Neutrophil (primary cell): Measurements from ENCODE around the gene MTMR2.

Experiments used
- H3K27ac ChIP-seq: fragments of 200-600 bp; sonication (generic); 2 replicates; pipeline ENCODE4 v1.5.1; 2016; ENCODE audit warnings: mild to moderate bottlenecking, moderate library complexity
- H3K27me3 ChIP-seq: fragments of 200-600 bp; sonication (generic); 2 replicates; pipeline ENCODE4 v1.6.0; 2016; ENCODE audit warnings: mild to moderate bottlenecking
- H3K36me3 ChIP-seq: fragments of 200-600 bp; sonication (generic); 2 replicates; pipeline ENCODE4 v1.5.1; 2017
- H3K4me1 ChIP-seq, 2 experiments: fragments of 200-600 bp in 1 of 2; sonication (generic) in 1 of 2; 1 replicate in 1 of 2; 2 replicates in 1 of 2; pipeline versions ENCODE4 v1.5.1 to v1.6.1; 2013 to 2016; ENCODE audit warnings: low read depth in 1 of 2, low read length in 1 of 2, mild to moderate bottlenecking in 1 of 2, moderate library complexity in 1 of 2; ENCODE audit not compliant: control insufficient read depth in 1 of 2, insufficient read depth in 1 of 2
- H3K4me3 ChIP-seq, 2 experiments: fragments of 200-600 bp in 1 of 2; sonication (generic) in 1 of 2; 1 replicate in 1 of 2; 2 replicates in 1 of 2; pipeline ENCODE4 v1.5.1; 2013 to 2016; ENCODE audit warnings: low read depth in 1 of 2, low read length in 1 of 2, mild to moderate bottlenecking in 1 of 2, moderate library complexity in 1 of 2
- H3K9me3 ChIP-seq: fragments of 200-600 bp; sonication (generic); 2 replicates; pipeline ENCODE4 v1.5.1; 2016
- CTCF ChIP-seq: fragments of 200-600 bp; sonication (generic); IDR thresholded peaks from 2 replicates; pipeline ENCODE4 v1.5.1; 2016; ENCODE audit warnings: antibody characterized with exemption

MTMR2 gene

DNA sequence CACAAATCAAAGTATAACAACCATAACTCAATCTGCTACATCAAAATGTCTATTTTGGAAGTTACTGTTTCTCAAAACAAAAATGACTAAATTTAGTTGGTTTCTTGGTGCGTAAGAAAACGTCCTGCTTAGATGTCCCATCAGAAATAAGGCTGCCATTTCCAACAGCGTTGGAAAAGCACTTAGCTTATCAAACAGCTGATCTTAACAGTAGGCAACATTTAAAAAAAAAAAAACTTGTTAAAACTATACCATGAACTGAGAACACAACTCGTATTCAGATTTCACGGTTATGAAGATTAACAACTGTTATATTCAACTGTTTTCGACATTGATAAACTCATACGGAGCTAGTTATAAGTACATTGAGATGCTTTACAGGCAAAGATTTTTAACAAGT lies 131.2 kb downstream of the MTMR2 start:
- Histone ChIP-seq H3K27ac (no peak overlapping the region), H3K4me1 (peaks cover 19 to 26% of the 10 kb centered on the region in 2 experiments), H3K9me3 (no peaks in the 10 kb centered on the region), H3K4me3 (no peak overlapping the region), H3K27me3 (no peaks in the 10 kb centered on the region), H3K36me3 (peaks cover 2% of the 10 kb centered on the region)
- no peak for TF ChIP-seq CTCF

- Histone ChIP-seq H3K36me3 (peaks cover 7% of the 10 kb centered on the region), H3K4me1 (peaks cover 19 to 26% of the 10 kb centered on the region in 2 experiments), H3K9me3 (no peaks in the 10 kb centered on the region), H3K4me3 (no peak overlapping the region), H3K27me3 (no peaks in the 10 kb centered on the region), H3K27ac (no peak overlapping the region)
- TF ChIP-seq CTCF: no peak
These were observed 131.7 kb downstream of the MTMR2 start for GRCh38 chr11:95792200-95792599.

- H3K4me3 ChIP-seq: peak overlapping the region in 1 of 2 experiments; percentile 94
- H3K27ac ChIP-seq: no peak overlapping the region
- no peak for TF ChIP-seq CTCF
- no peaks in the 10 kb centered on the region for H3K9me3 ChIP-seq
- H3K4me1 ChIP-seq: peaks cover 19 to 26% of the 10 kb centered on the region in 2 experiments
- no peaks in the 10 kb centered on the region for H3K27me3 ChIP-seq
- peaks cover 13% of the 10 kb centered on the region for H3K36me3 ChIP-seq
These were observed 132.2 kb downstream of the MTMR2 start for GRCh38 chr11:95791709-95792033.

DNA sequence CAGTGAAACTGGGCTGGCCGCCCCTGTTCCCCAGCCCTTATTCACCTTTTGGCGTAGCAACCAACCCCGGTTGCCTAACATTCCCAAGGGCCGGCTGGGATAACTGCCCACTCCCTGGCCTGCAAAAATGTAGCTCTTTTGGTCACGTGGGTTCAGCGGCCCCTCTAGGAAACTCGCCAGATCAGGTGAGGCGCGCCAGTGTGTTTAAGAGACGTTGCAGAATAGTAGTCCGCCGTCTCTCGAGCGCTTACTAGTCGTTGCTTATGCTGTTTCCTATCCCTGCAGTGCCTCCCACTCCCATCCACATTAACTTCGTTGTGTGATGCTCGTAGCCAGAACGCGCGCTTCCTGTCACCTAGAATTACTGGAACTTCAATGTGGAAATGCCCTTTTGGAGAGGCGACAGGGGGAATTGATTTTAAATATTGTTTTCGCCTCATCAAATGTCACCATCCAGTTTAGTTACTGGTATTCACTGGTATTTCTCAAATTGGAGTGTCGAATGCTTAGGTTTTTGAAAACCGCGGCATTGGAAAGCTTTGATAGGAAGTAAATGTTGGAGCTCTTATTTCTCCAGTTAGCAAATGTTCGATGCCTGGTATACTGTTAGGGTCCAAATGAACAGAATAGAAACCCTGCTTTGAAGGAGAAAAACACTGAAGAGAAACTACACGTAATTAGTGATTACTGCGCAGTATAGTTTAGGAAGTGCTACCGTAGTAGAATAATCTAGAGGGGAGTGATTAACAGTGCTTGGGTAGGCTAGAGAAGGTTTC lies 132.8 kb downstream of the MTMR2 start:
- Histone ChIP-seq H3K4me1 (peaks cover 19 to 26% of the 10 kb centered on the region in 2 experiments), H3K27ac (peak overlapping the region; percentile 100), H3K4me3 (peak overlapping the region; percentile 85 to 94), H3K36me3 (peaks cover 18% of the 10 kb centered on the region), H3K9me3 (no peaks in the 10 kb centered on the region), H3K27me3 (no peaks in the 10 kb centered on the region)
- TF ChIP-seq CTCF: no peak

DNA sequence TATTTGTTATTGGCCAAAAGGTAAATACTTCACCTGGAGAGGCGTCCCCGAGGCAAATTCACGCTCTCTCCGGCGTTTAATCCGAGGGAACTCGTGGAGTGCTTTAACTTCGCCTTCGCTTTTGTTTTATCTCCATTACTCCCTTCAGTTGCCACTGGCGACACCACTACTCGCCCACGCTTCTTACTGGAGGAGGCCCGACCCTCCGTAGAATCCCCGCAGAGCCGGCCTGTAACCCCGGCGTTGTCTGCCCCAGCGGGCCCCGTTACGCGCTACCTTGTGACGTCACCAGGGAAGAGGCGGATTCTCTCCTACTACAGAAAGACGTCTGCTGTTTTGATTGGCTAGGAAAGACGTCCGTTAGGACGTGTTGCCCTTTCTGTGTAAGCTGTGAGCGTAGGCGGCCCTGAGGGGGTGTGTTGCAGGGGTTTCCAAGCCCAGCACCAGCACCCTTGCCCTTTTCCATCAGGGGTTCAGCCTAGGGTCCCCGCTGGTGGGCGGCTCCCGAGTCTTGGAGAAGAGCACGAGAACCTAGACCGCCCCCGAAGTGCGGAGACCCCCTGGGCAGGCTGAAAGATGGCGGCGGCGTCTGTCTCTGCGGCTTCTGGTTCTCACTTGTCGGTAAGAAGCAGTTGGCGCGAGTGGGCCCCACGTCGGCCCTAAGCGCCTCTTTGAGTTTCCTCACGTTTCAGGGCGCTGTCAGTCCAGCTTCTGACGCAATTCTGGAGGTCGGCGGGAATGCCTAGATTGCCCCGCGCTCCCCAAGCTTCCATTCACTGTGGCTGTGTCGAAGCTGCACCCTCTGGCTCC lies 133.6 kb downstream of the MTMR2 start, which contains the start of gene CEP57:
CEP57 (plus strand) TSS at position 376 of the 810 bp plus-strand sequence; CDS start at position 577, 201 bp downstream.
- TF ChIP-seq CTCF: peak; percentile 14
- H3K4me1 ChIP-seq: peaks cover 19 to 26% of the 10 kb centered on the region in 2 experiments
- peak within 1 kb of the TSS; percentile 85 to 94 for H3K4me3 ChIP-seq

More for the DNA sequence above, 133.6 kb downstream of the MTMR2 start, which contains the start of gene CEP57:
- H3K9me3 ChIP-seq: no peaks in the 10 kb centered on the region
- H3K27me3 ChIP-seq: no peaks in the 10 kb centered on the region
- H3K36me3 ChIP-seq: peaks cover 26% of the 10 kb centered on the region
- peak within 1 kb of the TSS; percentile 100 for H3K27ac ChIP-seq
